ENCODE results near the gene FGF22.

- no peak for TF ChIP-seq REST (IDR thresholded peaks at IDR 0.05)
- TF ChIP-seq CTCF (IDR thresholded peaks at IDR 0.05; ENCODE audit: low read depth, low read length, missing input control), result no peak
- TF ChIP-seq ATF3 (IDR thresholded peaks at IDR 0.05), result no peak
- TF ChIP-seq GABPA (IDR thresholded peaks at IDR 0.05 in 1 of 2, conservative IDR thresholded peaks at IDR 0.05 in 1 of 2), result no peak
Measured at GRCh38 chr19:611481-611868, 28.2 kb upstream of the FGF22 start.

Measured in liver (tissue), 3 donors.